Measurements from ENCODE around the gene TNRC6A.

Gene TNRC6A

DNA sequence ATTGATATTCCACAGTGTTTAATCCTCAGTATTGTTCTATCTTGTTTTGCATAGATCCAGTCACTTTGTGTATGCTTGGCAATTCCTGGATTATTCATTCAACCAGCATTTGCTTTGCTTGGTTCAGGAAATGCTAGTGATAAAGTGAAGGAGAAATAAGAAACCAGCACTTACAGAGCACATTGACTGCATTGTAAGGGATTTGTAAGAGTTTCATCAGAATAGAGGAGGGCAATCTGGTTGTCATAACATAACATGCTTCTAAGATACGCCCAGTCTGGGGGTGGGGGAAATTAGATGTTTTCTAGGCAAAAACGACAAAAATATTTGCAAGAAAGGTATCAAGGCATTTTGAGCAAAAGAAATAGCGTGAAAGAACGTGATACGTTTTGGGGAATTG is 40.4 kb downstream of the TNRC6A start:
- no peak for TF ChIP-seq CTCF (IDR thresholded peaks at IDR 0.05)

DNA sequence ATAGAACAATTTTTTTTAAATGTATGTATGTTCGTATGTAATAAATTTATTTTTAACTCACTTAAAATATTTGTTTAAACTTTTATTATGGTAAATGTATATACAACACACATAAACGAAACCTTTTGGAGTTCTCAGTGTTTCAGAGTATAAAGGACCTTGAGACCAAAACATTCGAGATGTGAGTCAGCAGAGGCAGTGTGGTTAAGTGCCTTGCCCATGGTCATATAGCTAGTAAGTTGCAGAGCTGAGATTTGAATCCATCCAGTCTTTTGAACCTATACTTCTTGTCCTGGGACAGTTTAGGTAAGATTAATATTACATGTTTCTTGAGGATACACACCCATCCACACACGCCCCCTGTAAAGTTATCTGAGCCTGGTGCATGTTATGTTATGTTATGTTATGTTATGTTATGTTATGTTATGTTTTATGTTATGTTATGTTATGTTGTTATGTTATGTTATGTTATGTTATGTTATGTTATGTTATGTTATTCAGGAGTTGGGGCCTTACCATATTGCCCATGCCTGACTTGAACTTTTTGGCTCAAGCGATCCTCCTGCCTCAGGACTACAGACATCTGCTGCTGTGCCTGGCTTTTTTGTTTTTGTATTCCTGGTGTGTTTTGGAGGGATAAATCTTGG is 41.8 kb downstream of the TNRC6A start:
- no peak for TF ChIP-seq CTCF (IDR thresholded peaks at IDR 0.05)

GRCh38 chr16:24771779-24772157 is 42.3 kb downstream of the TNRC6A start:
- no peak for TF ChIP-seq CTCF (IDR thresholded peaks at IDR 0.05)

- TF ChIP-seq CTCF (IDR thresholded peaks at IDR 0.05) = no peak
These were observed 44.4 kb downstream of the TNRC6A start for GRCh38 chr16:24773771-24774427.

- no peak for TF ChIP-seq CTCF (IDR thresholded peaks at IDR 0.05)
These were observed 45.1 kb downstream of the TNRC6A start for GRCh38 chr16:24774510-24774909.

DNA sequence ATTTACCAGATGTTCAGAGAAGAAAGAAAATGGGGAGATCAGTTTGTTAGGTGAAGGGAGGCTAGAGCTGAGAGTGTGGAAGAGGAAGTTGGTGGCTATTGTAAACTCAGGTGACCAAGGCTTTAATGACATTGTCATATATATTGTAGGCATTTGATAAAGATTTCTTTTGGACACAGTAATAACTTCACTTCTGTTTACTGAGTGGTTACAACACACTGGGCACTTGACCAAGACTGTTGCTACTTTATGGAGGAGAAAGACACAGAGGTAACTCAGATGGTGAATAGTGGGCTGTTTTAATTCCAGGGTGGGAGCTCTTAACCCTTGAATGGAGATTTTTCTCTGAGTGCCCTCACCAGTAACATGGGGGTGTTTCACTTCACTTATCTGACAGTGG is 46.0 kb downstream of the TNRC6A start:
- no peak for TF ChIP-seq CTCF (IDR thresholded peaks at IDR 0.05)

GRCh38 chr16:24776501-24777220 is 47.2 kb downstream of the TNRC6A start:
- no peak for TF ChIP-seq CTCF (IDR thresholded peaks at IDR 0.05)
